Thyroid gland (tissue), 4 donors: ENCODE measurements around the gene ELOVL2.

ENCODE experiments used
- POLR2A ChIP-seq, 2 donors: fragments of 450-650 bp; IDR thresholded peaks; one replicate each; pipeline ENCODE4 v1.6.1; 2017; ENCODE audit warnings: antibody characterized with exemption in 2 of 2, mild to moderate bottlenecking in 2 of 2, moderate library complexity in 1 of 2
- TF ChIP-seq, protein P1 (sequence below), 6 experiments: fragments of 200-600 bp in 3 of 6; fragments of 450-650 bp in 3 of 6; sonication (generic) in 3 of 6; IDR thresholded peaks; one replicate each; pipeline ENCODE4 v1.5.1; 2016 to 2019; ENCODE audit warnings: antibody characterized with exemption in 6 of 6, mild to moderate bottlenecking in 2 of 6, inconsistent platforms in 1 of 6, moderate library complexity in 1 of 6

DNA sequence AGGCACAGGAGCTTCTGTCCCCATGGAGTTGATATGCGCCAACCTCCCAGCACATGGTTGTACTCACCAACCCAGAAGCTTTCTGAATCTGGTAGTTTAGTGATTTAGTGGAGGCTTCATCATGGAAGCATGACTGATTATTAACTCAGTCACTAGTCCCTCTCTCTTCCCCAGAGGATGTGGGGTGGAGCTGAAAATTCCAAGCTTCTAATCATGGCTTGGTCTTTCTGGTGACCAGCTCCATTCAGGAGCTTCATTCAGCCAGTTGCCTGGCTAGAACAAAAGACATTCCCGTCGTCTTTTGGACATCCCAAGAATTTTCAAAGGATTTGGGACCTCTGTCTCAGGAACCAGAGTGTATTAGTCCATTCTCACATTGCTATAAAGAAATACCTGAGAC, 36.2 kb upstream of the ELOVL2 start:
- TF ChIP-seq, protein P1, sequence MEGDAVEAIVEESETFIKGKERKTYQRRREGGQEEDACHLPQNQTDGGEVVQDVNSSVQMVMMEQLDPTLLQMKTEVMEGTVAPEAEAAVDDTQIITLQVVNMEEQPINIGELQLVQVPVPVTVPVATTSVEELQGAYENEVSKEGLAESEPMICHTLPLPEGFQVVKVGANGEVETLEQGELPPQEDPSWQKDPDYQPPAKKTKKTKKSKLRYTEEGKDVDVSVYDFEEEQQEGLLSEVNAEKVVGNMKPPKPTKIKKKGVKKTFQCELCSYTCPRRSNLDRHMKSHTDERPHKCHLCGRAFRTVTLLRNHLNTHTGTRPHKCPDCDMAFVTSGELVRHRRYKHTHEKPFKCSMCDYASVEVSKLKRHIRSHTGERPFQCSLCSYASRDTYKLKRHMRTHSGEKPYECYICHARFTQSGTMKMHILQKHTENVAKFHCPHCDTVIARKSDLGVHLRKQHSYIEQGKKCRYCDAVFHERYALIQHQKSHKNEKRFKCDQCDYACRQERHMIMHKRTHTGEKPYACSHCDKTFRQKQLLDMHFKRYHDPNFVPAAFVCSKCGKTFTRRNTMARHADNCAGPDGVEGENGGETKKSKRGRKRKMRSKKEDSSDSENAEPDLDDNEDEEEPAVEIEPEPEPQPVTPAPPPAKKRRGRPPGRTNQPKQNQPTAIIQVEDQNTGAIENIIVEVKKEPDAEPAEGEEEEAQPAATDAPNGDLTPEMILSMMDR (IDR thresholded peaks at IDR 0.05), result no peak
- TF ChIP-seq POLR2A (IDR thresholded peaks at IDR 0.05), result no peak
